Measurements from ENCODE around the gene B4GALNT1. TPM values are rescaled to one million over a fixed set of nuclear protein-coding genes. Genes with fewer than 3 reads are reported as not detected.

Gene B4GALNT1
- total RNA-seq, 2 donors from 2014 or later = 0.78 TPM; not detected in 1

GRCh38 chr12:57624441-57625220 lies 8.4 kb downstream of the B4GALNT1 start:
- Histone ChIP-seq H3K4me1 (peaks cover 24% of the 10 kb centered on the region), H3K36me3 (replicated peaks in 1 of 2; ENCODE audit: insufficient read depth in 1 of 2, low read depth in 2 of 2) (no peaks in the 10 kb centered on the region), H3K4me3 (no peak overlapping the region), H3K9me3 (no peaks in the 10 kb centered on the region), H3K27me3 (peaks cover 0 to 29% of the 10 kb centered on the region in 2 donors), H3K27ac (no peak overlapping the region)
- no peak for TF ChIP-seq CTCF (IDR thresholded peaks at IDR 0.05)
- TF ChIP-seq POLR2A (IDR thresholded peaks at IDR 0.05) = no peak
- 67 to 74% methylated on average over 7 to 8 of the region's 8 CpGs for WGBS, 2 donors
- DNase-seq (no peak), ATAC-seq (no peak)
- intact Hi-C loops (cut with DNase I) = no loop called here

- 58 to 59% methylated on average over 5 of the region's 5 CpGs for WGBS, 2 donors
- Histone ChIP-seq H3K9me3 (no peaks in the 10 kb centered on the region), H3K4me1 (peaks cover 28% of the 10 kb centered on the region), H3K27me3 (peaks cover 0 to 33% of the 10 kb centered on the region in 2 donors), H3K36me3 (replicated peaks in 1 of 2; ENCODE audit: insufficient read depth in 1 of 2, low read depth in 2 of 2) (no peaks in the 10 kb centered on the region), H3K4me3 (no peak overlapping the region), H3K27ac (no peak overlapping the region)
- no peak for DNase-seq
- intact Hi-C loops (cut with DNase I) = loop anchor here (2.0 kb wide), 1 partner anchor 43 kb away; no protein-coding TSS in a partner anchor
- ATAC-seq = no peak
- TF ChIP-seq POLR2A (IDR thresholded peaks at IDR 0.05) (no peak), CTCF (IDR thresholded peaks at IDR 0.05) (no peak)
Observed at GRCh38 chr12:57623811-57624390, 9.1 kb downstream of the B4GALNT1 start.

GRCh38 chr12:57623385-57623784 lies 9.6 kb downstream of the B4GALNT1 start:
- H3K27ac ChIP-seq = no peak overlapping the region
- H3K4me3 ChIP-seq = no peak overlapping the region
- no peaks in the 10 kb centered on the region for H3K9me3 ChIP-seq
- TF ChIP-seq POLR2A (IDR thresholded peaks at IDR 0.05) = no peak
- no peaks in the 10 kb centered on the region for H3K36me3 ChIP-seq (replicated peaks in 1 of 2; ENCODE audit: insufficient read depth in 1 of 2, low read depth in 2 of 2)
- H3K27me3 ChIP-seq = peaks cover 0 to 28% of the 10 kb centered on the region in 2 donors
- WGBS, 2 donors = 58 to 62% methylated on average over 2 of the region's 2 CpGs
- ATAC-seq (no peak), DNase-seq (no peak)
- H3K4me1 ChIP-seq = peaks cover 28% of the 10 kb centered on the region
- intact Hi-C loops (cut with DNase I) = loop anchor here (2.0 kb wide), 1 partner anchor 43 kb away; no protein-coding TSS in a partner anchor

- intact Hi-C loops (cut with DNase I) = loop anchor here (2.0 kb wide), 1 partner anchor 42 kb away; no protein-coding TSS in a partner anchor
- H3K9me3 ChIP-seq = no peaks in the 10 kb centered on the region
- 63 to 64% methylated on average over 9 of the region's 9 CpGs for WGBS, 2 donors
- ATAC-seq (no peak), DNase-seq (no peak)
- H3K27me3 ChIP-seq = peaks cover 0 to 26% of the 10 kb centered on the region in 2 donors
- H3K36me3 ChIP-seq (replicated peaks in 1 of 2; ENCODE audit: insufficient read depth in 1 of 2, low read depth in 2 of 2) = no peaks in the 10 kb centered on the region
- no peak overlapping the region for H3K4me3 ChIP-seq
- H3K4me1 ChIP-seq = peaks cover 23% of the 10 kb centered on the region
- H3K27ac ChIP-seq = no peak overlapping the region
- TF ChIP-seq POLR2A (IDR thresholded peaks at IDR 0.05) (no peak), CTCF (IDR thresholded peaks at IDR 0.05) (no peak)
Observed at GRCh38 chr12:57622293-57623245, 10.4 kb downstream of the B4GALNT1 start.

Measured in body of pancreas (tissue), 4 donors.